ENCODE results near the gene ASPHD1.

Gene ASPHD1

GRCh38 chr16:29903590-29903989 lies 3.3 kb downstream of the ASPHD1 start:
- no peaks in the 10 kb centered on the region for H3K27me3 ChIP-seq (ENCODE audit: control insufficient read depth, insufficient read depth, low read length)
- H3K27ac ChIP-seq: no peak overlapping the region
- TF ChIP-seq, protein P1, sequence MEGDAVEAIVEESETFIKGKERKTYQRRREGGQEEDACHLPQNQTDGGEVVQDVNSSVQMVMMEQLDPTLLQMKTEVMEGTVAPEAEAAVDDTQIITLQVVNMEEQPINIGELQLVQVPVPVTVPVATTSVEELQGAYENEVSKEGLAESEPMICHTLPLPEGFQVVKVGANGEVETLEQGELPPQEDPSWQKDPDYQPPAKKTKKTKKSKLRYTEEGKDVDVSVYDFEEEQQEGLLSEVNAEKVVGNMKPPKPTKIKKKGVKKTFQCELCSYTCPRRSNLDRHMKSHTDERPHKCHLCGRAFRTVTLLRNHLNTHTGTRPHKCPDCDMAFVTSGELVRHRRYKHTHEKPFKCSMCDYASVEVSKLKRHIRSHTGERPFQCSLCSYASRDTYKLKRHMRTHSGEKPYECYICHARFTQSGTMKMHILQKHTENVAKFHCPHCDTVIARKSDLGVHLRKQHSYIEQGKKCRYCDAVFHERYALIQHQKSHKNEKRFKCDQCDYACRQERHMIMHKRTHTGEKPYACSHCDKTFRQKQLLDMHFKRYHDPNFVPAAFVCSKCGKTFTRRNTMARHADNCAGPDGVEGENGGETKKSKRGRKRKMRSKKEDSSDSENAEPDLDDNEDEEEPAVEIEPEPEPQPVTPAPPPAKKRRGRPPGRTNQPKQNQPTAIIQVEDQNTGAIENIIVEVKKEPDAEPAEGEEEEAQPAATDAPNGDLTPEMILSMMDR (IDR thresholded peaks at IDR 0.05): no peak
- no peaks in the 10 kb centered on the region for H3K79me2 ChIP-seq
- no peaks in the 10 kb centered on the region for H3K36me3 ChIP-seq (ENCODE audit: control insufficient read depth, insufficient read depth, low read length)
- no peak overlapping the region for H2AFZ ChIP-seq
- H3K4me3 ChIP-seq (ENCODE audit: low read depth, low read length): no peak overlapping the region
- H3K4me2 ChIP-seq (ENCODE audit: low read length): no peak overlapping the region
- H3K9me3 ChIP-seq (ENCODE audit: control insufficient read depth, low read length): no peaks in the 10 kb centered on the region
- peaks cover 2% of the 10 kb centered on the region for H3K4me1 ChIP-seq
- H3K9ac ChIP-seq: no peak overlapping the region

- Histone ChIP-seq H3K27ac (no peak overlapping the region), H3K9ac (no peak overlapping the region), H3K4me3 (ENCODE audit: low read depth, low read length) (no peak overlapping the region), H2AFZ (no peak overlapping the region), H3K79me2 (no peaks in the 10 kb centered on the region), H3K4me2 (ENCODE audit: low read length) (no peak overlapping the region), H3K27me3 (ENCODE audit: control insufficient read depth, insufficient read depth, low read length) (no peaks in the 10 kb centered on the region), H3K9me3 (ENCODE audit: control insufficient read depth, low read length) (no peaks in the 10 kb centered on the region), H3K36me3 (ENCODE audit: control insufficient read depth, insufficient read depth, low read length) (no peaks in the 10 kb centered on the region), H3K4me1 (no peaks in the 10 kb centered on the region)
- TF ChIP-seq, protein P1 (IDR thresholded peaks at IDR 0.05): no peak
Measured at GRCh38 chr16:29904947-29905346, 4.7 kb downstream of the ASPHD1 start.

DNA sequence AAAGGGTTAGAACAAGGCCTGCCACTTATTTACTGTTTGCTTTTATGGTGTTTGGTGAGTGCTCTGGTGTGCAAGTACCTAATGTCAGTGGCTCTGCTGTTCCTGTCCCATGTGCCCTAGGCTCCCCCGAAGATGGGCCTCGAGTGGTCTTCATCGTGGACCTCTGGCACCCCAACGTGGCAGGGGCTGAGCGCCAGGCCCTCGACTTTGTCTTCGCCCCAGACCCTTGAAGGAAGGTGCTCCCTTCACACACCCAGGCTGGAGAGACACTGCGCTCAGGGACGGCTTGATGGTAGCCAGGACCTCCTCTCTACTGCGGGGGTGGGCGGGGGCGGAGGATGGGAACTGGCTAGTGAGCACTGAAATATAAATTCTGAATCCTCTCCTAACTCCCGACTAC lies 5.4 kb downstream of the ASPHD1 start:
- Histone ChIP-seq H3K79me2 (no peaks in the 10 kb centered on the region), H3K4me1 (no peaks in the 10 kb centered on the region), H3K9ac (no peak overlapping the region), H3K4me3 (ENCODE audit: low read depth, low read length) (no peak overlapping the region), H3K4me2 (ENCODE audit: low read length) (no peak overlapping the region), H3K9me3 (ENCODE audit: control insufficient read depth, low read length) (no peaks in the 10 kb centered on the region), H3K36me3 (ENCODE audit: control insufficient read depth, insufficient read depth, low read length) (no peaks in the 10 kb centered on the region), H3K27ac (no peak overlapping the region), H3K27me3 (ENCODE audit: control insufficient read depth, insufficient read depth, low read length) (no peaks in the 10 kb centered on the region), H2AFZ (no peak overlapping the region)
- TF ChIP-seq, protein P1 (IDR thresholded peaks at IDR 0.05): no peak

GRCh38 chr16:29906520-29907244 lies 6.4 kb downstream of the ASPHD1 start:
- H3K36me3 ChIP-seq (ENCODE audit: control insufficient read depth, insufficient read depth, low read length): no peaks in the 10 kb centered on the region
- TF ChIP-seq, protein P1 (IDR thresholded peaks at IDR 0.05): no peak
- no peak overlapping the region for H3K4me3 ChIP-seq (ENCODE audit: low read depth, low read length)
- no peak overlapping the region for H2AFZ ChIP-seq
- H3K9me3 ChIP-seq (ENCODE audit: control insufficient read depth, low read length): no peaks in the 10 kb centered on the region
- no peaks in the 10 kb centered on the region for H3K4me1 ChIP-seq
- H3K27ac ChIP-seq: no peak overlapping the region
- H3K79me2 ChIP-seq: no peaks in the 10 kb centered on the region
- no peak overlapping the region for H3K9ac ChIP-seq
- no peak overlapping the region for H3K4me2 ChIP-seq (ENCODE audit: low read length)
- no peaks in the 10 kb centered on the region for H3K27me3 ChIP-seq (ENCODE audit: control insufficient read depth, insufficient read depth, low read length)

GRCh38 chr16:29907973-29908372 lies 7.7 kb downstream of the ASPHD1 start:
- Histone ChIP-seq H3K4me3 (ENCODE audit: low read depth, low read length) (no peak overlapping the region), H3K36me3 (ENCODE audit: control insufficient read depth, insufficient read depth, low read length) (no peaks in the 10 kb centered on the region), H3K27ac (no peak overlapping the region), H3K4me2 (ENCODE audit: low read length) (no peak overlapping the region), H2AFZ (no peak overlapping the region), H3K79me2 (no peaks in the 10 kb centered on the region), H3K9me3 (ENCODE audit: control insufficient read depth, low read length) (no peaks in the 10 kb centered on the region), H3K9ac (no peak overlapping the region), H3K27me3 (ENCODE audit: control insufficient read depth, insufficient read depth, low read length) (no peaks in the 10 kb centered on the region), H3K4me1 (peaks cover 4% of the 10 kb centered on the region)
- TF ChIP-seq, protein P1 (IDR thresholded peaks at IDR 0.05): no peak

Measured in parathyroid adenoma (tissue), 2 donors.